ENCODE results near the gene TGFB1. TPM values are rescaled to one million over a fixed set of nuclear protein-coding genes. Genes with fewer than 3 reads are reported as not detected.

Gene TGFB1
- polyA plus RNA-seq, 1 of the 3 experiments (the other 2 are of a cell fraction), result 25.5 TPM

DNA sequence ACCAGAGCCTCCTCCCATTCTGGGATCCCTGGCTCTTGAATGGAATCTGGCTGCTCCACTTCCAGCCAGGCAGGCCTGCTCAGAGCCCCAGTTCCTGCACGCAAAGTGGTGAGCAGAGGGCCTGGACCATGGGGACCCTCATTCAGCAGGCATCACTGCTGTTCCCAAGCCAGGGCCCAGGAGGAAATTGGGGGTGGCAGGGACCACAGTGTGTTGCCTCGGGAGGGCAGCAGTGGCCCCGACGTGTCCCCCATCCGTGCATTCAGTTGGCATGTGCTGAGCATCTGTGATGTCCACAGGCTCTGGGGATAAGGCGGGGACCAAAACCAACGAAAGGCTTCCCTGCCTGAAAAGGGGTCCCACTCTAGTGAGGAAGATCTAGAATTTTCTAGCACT lies 32.5 kb downstream of the TGFB1 start:
- Histone ChIP-seq H3K9ac (peak overlapping the region; percentile 87; the same call in 1 of the 2 replicates), H3K27ac (ENCODE audit: low read depth in 2 of 2, low read length in 1 of 2) (peak overlapping the region; percentile 44 to 100; a peak in 3 of 4 replicates), H3K27me3 (ENCODE audit: insufficient read depth) (no peaks in the 10 kb centered on the region), H3K4me3 (ENCODE audit: low read depth in 2 of 2, low read length in 1 of 2) (no peak overlapping the region), H3K79me2 (ENCODE audit: insufficient read depth) (peaks cover 46% of the 10 kb centered on the region), H3F3A (replicated peaks; ENCODE audit: insufficient read depth) (peaks cover 49% of the 10 kb centered on the region), H2AFZ (ENCODE audit: low read depth) (no peak overlapping the region), H3K36me3 (replicated peaks in 1 of 2; ENCODE audit: control insufficient read depth in 1 of 2, insufficient read depth in 2 of 2, low read length in 1 of 2) (peaks cover 29 to 39% of the 10 kb centered on the region in 2 experiments), H3K9me3 (no peaks in the 10 kb centered on the region), H3K4me2 (no peak overlapping the region; the same call in 1 of the 2 replicates), H3K9me2 (no peaks in the 10 kb centered on the region), H4K20me1 (ENCODE audit: insufficient read depth) (no peaks in the 10 kb centered on the region), H3K4me1 (ENCODE audit: control insufficient read depth in 1 of 2, insufficient read depth in 2 of 2, low read depth in 1 of 2, low read length in 1 of 2) (peaks cover 41 to 49% of the 10 kb centered on the region in 2 experiments)
- no peak for DNase-seq
- CTCF ChIA-PET, result interaction anchor here (0.8 to 6.9 kb wide), 17 partner anchors 8 to 110 kb away, joined by 3 to 54 read pairs (median 4); partner anchors contain the start of gene TGFB1
- 78% methylated on average over 7 of the region's 7 CpGs for WGBS (ENCODE audit: low lambda C conversion rate)
- TF ChIP-seq GATA2 (CRISPR knock-in tag; IDR thresholded peaks at IDR 0.05) (no peak), JUND (IDR thresholded peaks at IDR 0.05) (no peak), SMC3 (IDR thresholded peaks at IDR 0.05; ENCODE audit: low read depth, low read length) (no peak), NRF1 (IDR thresholded peaks at IDR 0.05; ENCODE audit: low read depth, low read length) (no peak), FOSL2 (IDR thresholded peaks at IDR 0.05; ENCODE audit: borderline replicate concordance, low read depth) (no peak), RXRA (IDR thresholded peaks at IDR 0.05; ENCODE audit: borderline replicate concordance, low read depth) (no peak), EZH2phosphoT487 (IDR thresholded peaks at IDR 0.05; ENCODE audit: borderline replicate concordance, low read depth) (no peak), SIN3A (IDR thresholded peaks at IDR 0.05; ENCODE audit: borderline replicate concordance, low read depth, low read length) (no peak), FOXJ3 (CRISPR knock-in tag; IDR thresholded peaks at IDR 0.05) (no peak), YY1 (IDR thresholded peaks at IDR 0.05; ENCODE audit: low read depth) (no peak)
- TF ChIP-seq, protein P1, sequence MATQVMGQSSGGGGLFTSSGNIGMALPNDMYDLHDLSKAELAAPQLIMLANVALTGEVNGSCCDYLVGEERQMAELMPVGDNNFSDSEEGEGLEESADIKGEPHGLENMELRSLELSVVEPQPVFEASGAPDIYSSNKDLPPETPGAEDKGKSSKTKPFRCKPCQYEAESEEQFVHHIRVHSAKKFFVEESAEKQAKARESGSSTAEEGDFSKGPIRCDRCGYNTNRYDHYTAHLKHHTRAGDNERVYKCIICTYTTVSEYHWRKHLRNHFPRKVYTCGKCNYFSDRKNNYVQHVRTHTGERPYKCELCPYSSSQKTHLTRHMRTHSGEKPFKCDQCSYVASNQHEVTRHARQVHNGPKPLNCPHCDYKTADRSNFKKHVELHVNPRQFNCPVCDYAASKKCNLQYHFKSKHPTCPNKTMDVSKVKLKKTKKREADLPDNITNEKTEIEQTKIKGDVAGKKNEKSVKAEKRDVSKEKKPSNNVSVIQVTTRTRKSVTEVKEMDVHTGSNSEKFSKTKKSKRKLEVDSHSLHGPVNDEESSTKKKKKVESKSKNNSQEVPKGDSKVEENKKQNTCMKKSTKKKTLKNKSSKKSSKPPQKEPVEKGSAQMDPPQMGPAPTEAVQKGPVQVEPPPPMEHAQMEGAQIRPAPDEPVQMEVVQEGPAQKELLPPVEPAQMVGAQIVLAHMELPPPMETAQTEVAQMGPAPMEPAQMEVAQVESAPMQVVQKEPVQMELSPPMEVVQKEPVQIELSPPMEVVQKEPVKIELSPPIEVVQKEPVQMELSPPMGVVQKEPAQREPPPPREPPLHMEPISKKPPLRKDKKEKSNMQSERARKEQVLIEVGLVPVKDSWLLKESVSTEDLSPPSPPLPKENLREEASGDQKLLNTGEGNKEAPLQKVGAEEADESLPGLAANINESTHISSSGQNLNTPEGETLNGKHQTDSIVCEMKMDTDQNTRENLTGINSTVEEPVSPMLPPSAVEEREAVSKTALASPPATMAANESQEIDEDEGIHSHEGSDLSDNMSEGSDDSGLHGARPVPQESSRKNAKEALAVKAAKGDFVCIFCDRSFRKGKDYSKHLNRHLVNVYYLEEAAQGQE (IDR thresholded peaks at IDR 0.05; ENCODE audit: low read depth, low read length), result no peak
- TF ChIP-seq, protein P2, sequence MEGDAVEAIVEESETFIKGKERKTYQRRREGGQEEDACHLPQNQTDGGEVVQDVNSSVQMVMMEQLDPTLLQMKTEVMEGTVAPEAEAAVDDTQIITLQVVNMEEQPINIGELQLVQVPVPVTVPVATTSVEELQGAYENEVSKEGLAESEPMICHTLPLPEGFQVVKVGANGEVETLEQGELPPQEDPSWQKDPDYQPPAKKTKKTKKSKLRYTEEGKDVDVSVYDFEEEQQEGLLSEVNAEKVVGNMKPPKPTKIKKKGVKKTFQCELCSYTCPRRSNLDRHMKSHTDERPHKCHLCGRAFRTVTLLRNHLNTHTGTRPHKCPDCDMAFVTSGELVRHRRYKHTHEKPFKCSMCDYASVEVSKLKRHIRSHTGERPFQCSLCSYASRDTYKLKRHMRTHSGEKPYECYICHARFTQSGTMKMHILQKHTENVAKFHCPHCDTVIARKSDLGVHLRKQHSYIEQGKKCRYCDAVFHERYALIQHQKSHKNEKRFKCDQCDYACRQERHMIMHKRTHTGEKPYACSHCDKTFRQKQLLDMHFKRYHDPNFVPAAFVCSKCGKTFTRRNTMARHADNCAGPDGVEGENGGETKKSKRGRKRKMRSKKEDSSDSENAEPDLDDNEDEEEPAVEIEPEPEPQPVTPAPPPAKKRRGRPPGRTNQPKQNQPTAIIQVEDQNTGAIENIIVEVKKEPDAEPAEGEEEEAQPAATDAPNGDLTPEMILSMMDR (IDR thresholded peaks at IDR 0.05), result no peak
- POLR2A ChIA-PET, result interaction anchor here (0.9 kb wide), 1 partner anchor 75 kb away, joined by 5 read pairs; no protein-coding TSS in a partner anchor

Measured in SK-N-SH (cell line).